ENCODE measurements around the gene AGTRAP.
A peak's percentile ranks its signal among the peaks of the same experiment; 100 is the strongest.

Gene AGTRAP

GRCh38 chr1:11735854-11736745 lies at the start of gene AGTRAP:
Gene AGTRAP, plus strand, starts transcription at chr1:11736136. Its CDS starts 73 bp downstream, at chr1:11736209.
- no peak for TF ChIP-seq CTCF (IDR thresholded peaks at IDR 0.05; ENCODE audit: control insufficient read depth, extremely low read depth, insufficient read depth)
- H3K4me3 ChIP-seq (ENCODE audit: low read depth, low read length), result peak within 1 kb of the TSS; percentile 88
- peak; percentile 72 for DNase-seq (ENCODE audit: low read depth)

- no peak overlapping the region for H3K4me3 ChIP-seq (ENCODE audit: low read depth, low read length)
- no peak for DNase-seq (ENCODE audit: low read depth)
- TF ChIP-seq CTCF (IDR thresholded peaks at IDR 0.05; ENCODE audit: control insufficient read depth, extremely low read depth, insufficient read depth), result no peak
Measured at GRCh38 chr1:11688506-11688905, 47.4 kb upstream of the AGTRAP start.

- TF ChIP-seq CTCF (IDR thresholded peaks at IDR 0.05; ENCODE audit: control insufficient read depth, extremely low read depth, insufficient read depth), result no peak
- peak overlapping the region; percentile 39 for H3K4me3 ChIP-seq (ENCODE audit: low read depth, low read length)
- DNase-seq (ENCODE audit: low read depth), result no peak
Measured at GRCh38 chr1:11690397-11691301, 45.3 kb upstream of the AGTRAP start.

- peak within 1 kb of the TSS; percentile 39 for H3K4me3 ChIP-seq (ENCODE audit: low read depth, low read length)
- DNase-seq (ENCODE audit: low read depth), result no peak
- no peak for TF ChIP-seq CTCF (IDR thresholded peaks at IDR 0.05; ENCODE audit: control insufficient read depth, extremely low read depth, insufficient read depth)
Measured at GRCh38 chr1:11691302-11691914, 44.5 kb upstream of the AGTRAP start, which contains the start of gene DRAXIN. Gene DRAXIN, plus strand, starts transcription at chr1:11691710. Its CDS starts 14,549 bp downstream, at chr1:11706259.

- no peak for TF ChIP-seq CTCF (IDR thresholded peaks at IDR 0.05; ENCODE audit: control insufficient read depth, extremely low read depth, insufficient read depth)
- no peak overlapping the region for H3K4me3 ChIP-seq (ENCODE audit: low read depth, low read length)
- DNase-seq (ENCODE audit: low read depth), result no peak
Measured at GRCh38 chr1:11691928-11692711, 43.8 kb upstream of the AGTRAP start.
